ENCODE data around the gene LDLR.

GRCh38 chr19:11073568-11073967 lies 15.7 kb upstream of the LDLR start:
- TF ChIP-seq CTCF (conservative IDR thresholded peaks at IDR 0.05; ENCODE audit: low read length), result no peak
- TF ChIP-seq EZH2phosphoT487 (IDR thresholded peaks at IDR 0.05; ENCODE audit: borderline replicate concordance), result no peak
